ENCODE results near the gene KCTD10.
A peak's percentile ranks its signal among the peaks of the same experiment; 100 is the strongest.

The KCTD10 gene

GRCh38 chr12:109477185-109477962 is at the start of gene KCTD10, which contains the start of gene UBE3B:
Gene KCTD10, minus strand, starts transcription at chr12:109477300. Its CDS starts 38 bp downstream, at chr12:109477262.
Gene UBE3B, plus strand, starts transcription at chr12:109477634. Its CDS starts 5,918 bp downstream, at chr12:109483552.
- no peak for TF ChIP-seq ZNF274 (IDR thresholded peaks at IDR 0.05; ENCODE audit: low read depth, low read length)
- H3K4me3 ChIP-seq (ENCODE audit: low read length), result peak within 1 kb of the TSS; percentile 90

- TF ChIP-seq ZNF274 (IDR thresholded peaks at IDR 0.05; ENCODE audit: low read depth, low read length), result no peak
- no peak overlapping the region for H3K4me3 ChIP-seq (ENCODE audit: low read length)
Observed at GRCh38 chr12:109525279-109525585, 48.1 kb upstream of the KCTD10 start.

GRCh38 chr12:109524466-109525278 is 47.6 kb upstream of the KCTD10 start:
- TF ChIP-seq ZNF274 (IDR thresholded peaks at IDR 0.05; ENCODE audit: low read depth, low read length), result no peak
- H3K4me3 ChIP-seq (ENCODE audit: low read length), result no peak overlapping the region

GRCh38 chr12:109523504-109523903 is 46.4 kb upstream of the KCTD10 start:
- TF ChIP-seq ZNF274 (IDR thresholded peaks at IDR 0.05; ENCODE audit: low read depth, low read length), result no peak
- no peak overlapping the region for H3K4me3 ChIP-seq (ENCODE audit: low read length)

- no peak overlapping the region for H3K4me3 ChIP-seq (ENCODE audit: low read length)
- TF ChIP-seq ZNF274 (IDR thresholded peaks at IDR 0.05; ENCODE audit: low read depth, low read length), result no peak
Observed at GRCh38 chr12:109523071-109523470, 46.0 kb upstream of the KCTD10 start.

GRCh38 chr12:109521831-109522230 is 44.7 kb upstream of the KCTD10 start:
- TF ChIP-seq ZNF274 (IDR thresholded peaks at IDR 0.05; ENCODE audit: low read depth, low read length), result no peak

GRCh38 chr12:109519787-109520186 is 42.7 kb upstream of the KCTD10 start:
- H3K4me3 ChIP-seq (ENCODE audit: low read length), result no peak overlapping the region
- TF ChIP-seq ZNF274 (IDR thresholded peaks at IDR 0.05; ENCODE audit: low read depth, low read length), result no peak

More at GRCh38 chr12:109521831-109522230, 44.7 kb upstream of the KCTD10 start:
- no peak overlapping the region for H3K4me3 ChIP-seq (ENCODE audit: low read length)

GRCh38 chr12:109518820-109519665 is 41.9 kb upstream of the KCTD10 start:
- no peak overlapping the region for H3K4me3 ChIP-seq (ENCODE audit: low read length)
- no peak for TF ChIP-seq ZNF274 (IDR thresholded peaks at IDR 0.05; ENCODE audit: low read depth, low read length)

- no peak for TF ChIP-seq ZNF274 (IDR thresholded peaks at IDR 0.05; ENCODE audit: low read depth, low read length)
Observed at GRCh38 chr12:109517619-109518018, 40.5 kb upstream of the KCTD10 start.

GRCh38 chr12:109513977-109514376 is 36.9 kb upstream of the KCTD10 start:
- TF ChIP-seq ZNF274 (IDR thresholded peaks at IDR 0.05; ENCODE audit: low read depth, low read length), result no peak
- no peak overlapping the region for H3K4me3 ChIP-seq (ENCODE audit: low read length)

More at GRCh38 chr12:109517619-109518018, 40.5 kb upstream of the KCTD10 start:
- H3K4me3 ChIP-seq (ENCODE audit: low read length), result no peak overlapping the region

- H3K4me3 ChIP-seq (ENCODE audit: low read length), result no peak overlapping the region
- no peak for TF ChIP-seq ZNF274 (IDR thresholded peaks at IDR 0.05; ENCODE audit: low read depth, low read length)
Observed at GRCh38 chr12:109513051-109513450, 36.0 kb upstream of the KCTD10 start.

- no peak for TF ChIP-seq ZNF274 (IDR thresholded peaks at IDR 0.05; ENCODE audit: low read depth, low read length)
- no peak overlapping the region for H3K4me3 ChIP-seq (ENCODE audit: low read length)
Observed at GRCh38 chr12:109512608-109513007, 35.5 kb upstream of the KCTD10 start.

GRCh38 chr12:109510196-109510595 is 33.1 kb upstream of the KCTD10 start:
- H3K4me3 ChIP-seq (ENCODE audit: low read length), result no peak overlapping the region
- no peak for TF ChIP-seq ZNF274 (IDR thresholded peaks at IDR 0.05; ENCODE audit: low read depth, low read length)

- TF ChIP-seq ZNF274 (IDR thresholded peaks at IDR 0.05; ENCODE audit: low read depth, low read length), result no peak
Observed at GRCh38 chr12:109504068-109504467, 27.0 kb upstream of the KCTD10 start.

More at GRCh38 chr12:109504068-109504467, 27.0 kb upstream of the KCTD10 start:
- no peak overlapping the region for H3K4me3 ChIP-seq (ENCODE audit: low read length)

Data from GM08714 (cell line).